H9 (cell line): ENCODE data around the gene DAB2IP. TPM values are rescaled to one million over a fixed set of nuclear protein-coding genes. Genes with fewer than 3 reads are reported as not detected.
"Not testable (repeated sequence)": the region's sequence is repeated elsewhere in the genome, so short reads cannot be mapped to it uniquely, and the experiment has no call there.

ENCODE experiments used
- DNase-seq: peaks from one replicate; pipeline ENCODE4 v3.0.0-alpha.2; 2017
- H2AFZ ChIP-seq: one replicate; pipeline ENCODE4 v1.6.1; 2013; ENCODE audit warnings: mild to moderate bottlenecking, low read length, control low read depth, moderate library complexity
- H2AK5ac ChIP-seq: 2 replicates; pipeline ENCODE4 v1.6.1; 2013; ENCODE audit warnings: low read length, control low read depth, mixed read lengths; ENCODE audit not compliant: insufficient read length
- H2BK120ac ChIP-seq: one replicate; pipeline ENCODE4 v1.6.1; 2013; ENCODE audit warnings: low read depth, mild to moderate bottlenecking, low read length, control low read depth, inconsistent platforms; ENCODE audit not compliant: poor library complexity, severe bottlenecking
- H2BK12ac ChIP-seq: 2 replicates; pipeline ENCODE4 v1.6.1; 2013; ENCODE audit warnings: low read length, control low read depth, mixed read lengths, low read depth; ENCODE audit not compliant: insufficient read length
- H2BK15ac ChIP-seq: 2 replicates; pipeline ENCODE4 v1.6.1; 2013; ENCODE audit warnings: low read depth, low read length, control low read depth
- H2BK20ac ChIP-seq: one replicate; pipeline ENCODE4 v1.6.1; 2013; ENCODE audit warnings: low read depth, mild to moderate bottlenecking, low read length, control low read depth, inconsistent platforms; ENCODE audit not compliant: poor library complexity, severe bottlenecking
- H2BK5ac ChIP-seq: 2 replicates; pipeline ENCODE4 v1.6.1; 2013; ENCODE audit warnings: low read length, control low read depth, mixed read lengths; ENCODE audit not compliant: insufficient read length
- H3K14ac ChIP-seq: 2 replicates; pipeline ENCODE4 v1.6.1; 2013; ENCODE audit warnings: low read length, control low read depth; ENCODE audit not compliant: insufficient read depth
- H3K18ac ChIP-seq: 2 replicates; pipeline ENCODE4 v1.6.1; 2013; ENCODE audit warnings: low read depth, mild to moderate bottlenecking, mixed read lengths, low read length, control low read depth; ENCODE audit not compliant: insufficient read length
- H3K23ac ChIP-seq: 2 replicates; pipeline ENCODE4 v1.6.1; 2013; ENCODE audit warnings: low read length, control low read depth, mixed read lengths, low read depth; ENCODE audit not compliant: insufficient read length
- H3K23me2 ChIP-seq: 2 replicates; pipeline ENCODE4 v1.6.1; 2013; ENCODE audit warnings: low read depth, mild to moderate bottlenecking, mixed read lengths, low read length, control low read depth; ENCODE audit not compliant: insufficient read length, poor library complexity, severe bottlenecking
- H3K27ac ChIP-seq: 2 replicates; pipeline ENCODE4 v1.5.1; 2013; ENCODE audit warnings: low read length, control low read depth, mixed read lengths, low read depth; ENCODE audit not compliant: insufficient read length
- H3K27me3 ChIP-seq: 2 replicates; pipeline ENCODE4 v1.6.1; 2013; ENCODE audit warnings: low read length, control low read depth, inconsistent platforms; ENCODE audit not compliant: insufficient read depth
- H3K4ac ChIP-seq: 2 replicates; pipeline ENCODE4 v1.6.1; 2013; ENCODE audit warnings: low read depth, mild to moderate bottlenecking, control low read depth, inconsistent platforms, low read length, moderate library complexity
- H3K4me1 ChIP-seq: 2 replicates; pipeline ENCODE4 v1.6.1; 2013; ENCODE audit warnings: low read length, control low read depth, inconsistent platforms; ENCODE audit not compliant: insufficient read depth
- H3K4me2 ChIP-seq: 2 replicates; pipeline ENCODE4 v1.6.1; 2013; ENCODE audit warnings: low read length, control low read depth, mixed read lengths; ENCODE audit not compliant: insufficient read length, insufficient read depth
- H3K56ac ChIP-seq: 2 replicates; pipeline ENCODE4 v1.6.1; 2013; ENCODE audit warnings: low read depth, mild to moderate bottlenecking, mixed read lengths, low read length, control low read depth; ENCODE audit not compliant: insufficient read length
- H3K79me1 ChIP-seq: 2 replicates; pipeline ENCODE4 v1.6.1; 2013; ENCODE audit warnings: low read depth, mild to moderate bottlenecking, moderate library complexity, low read length, control low read depth, inconsistent platforms; ENCODE audit not compliant: insufficient read depth, poor library complexity, severe bottlenecking
- H3K79me2 ChIP-seq: 2 replicates; pipeline ENCODE4 v1.6.1; 2013; ENCODE audit warnings: low read length, control low read depth, inconsistent platforms; ENCODE audit not compliant: insufficient read depth
- H3K9ac ChIP-seq: 2 replicates; pipeline ENCODE4 v1.6.1; 2013; ENCODE audit warnings: low read length, control low read depth, mixed read lengths; ENCODE audit not compliant: insufficient read length; ENCODE audit errors: extremely low read depth
- H3K9me3 ChIP-seq: one replicate; pipeline ENCODE4 v1.6.1; 2013; ENCODE audit warnings: low read depth, low read length, inconsistent platforms; ENCODE audit not compliant: control insufficient read depth
- H3T11ph ChIP-seq: one replicate; pipeline ENCODE4 v1.6.1; 2013; ENCODE audit warnings: mild to moderate bottlenecking, low read length, control low read depth, inconsistent platforms
- H4K20me1 ChIP-seq: one replicate; pipeline ENCODE4 v1.6.1; 2013; ENCODE audit not compliant: control insufficient read depth, insufficient read length, insufficient read depth
- H4K5ac ChIP-seq: 2 replicates; pipeline ENCODE4 v1.6.1; 2013; ENCODE audit warnings: low read depth, mild to moderate bottlenecking, mixed read lengths, low read length, control low read depth; ENCODE audit not compliant: insufficient read length
- H4K8ac ChIP-seq: replicated peaks from 2 replicates; pipeline ENCODE4 v1.6.1; 2013; ENCODE audit warnings: low read length, control low read depth, mixed read lengths, low read depth; ENCODE audit not compliant: insufficient read length
- H4K91ac ChIP-seq: 2 replicates; pipeline ENCODE4 v1.6.1; 2013; ENCODE audit warnings: low read depth, mild to moderate bottlenecking, moderate library complexity, mixed read lengths, low read length, control low read depth; ENCODE audit not compliant: insufficient read length
- H3K27ac Mint-ChIP-seq, 3 experiments: 2 replicates in 2 of 3; 3 replicates in 1 of 3; pipeline ENCODE4 v1.8.0; 2020 to 2021; ENCODE audit warnings: mixed read lengths in 3 of 3, mild to moderate bottlenecking in 1 of 3, moderate library complexity in 1 of 3
- H3K27me3 Mint-ChIP-seq: 2 replicates; pipeline ENCODE4 v1.8.0; 2021; ENCODE audit warnings: low read depth, mild to moderate bottlenecking, moderate library complexity, mixed read lengths
- H3K36me3 Mint-ChIP-seq, 3 experiments: 2 replicates in 2 of 3; 3 replicates in 1 of 3; pipeline ENCODE4 v1.8.0; 2020 to 2021; ENCODE audit warnings: low read depth in 3 of 3, mixed read lengths in 3 of 3; ENCODE audit not compliant: insufficient read depth in 1 of 3
- H3K4me1 Mint-ChIP-seq, 2 experiments: 2 replicates each; pipeline ENCODE4 v1.8.0; 2020; ENCODE audit warnings: mixed read lengths in 2 of 2
- H3K4me3 Mint-ChIP-seq, 2 experiments: 2 replicates in 1 of 2; 3 replicates in 1 of 2; pipeline ENCODE4 v1.8.0; 2020 to 2021; ENCODE audit warnings: mild to moderate bottlenecking in 2 of 2, mixed read lengths in 2 of 2, moderate library complexity in 1 of 2
- H3K9me3 Mint-ChIP-seq, 2 experiments: 2 replicates in 1 of 2; 3 replicates in 1 of 2; pipeline ENCODE4 v1.8.0; 2020; ENCODE audit warnings: mild to moderate bottlenecking in 2 of 2, mixed read lengths in 2 of 2, moderate library complexity in 1 of 2
- WGBS: extraction: QIAGEN DNeasy Blood & Tissue Kit; methylation state at CpG from one replicate; pipeline ENCODE4 v1.1.7; 2013; ENCODE audit warnings: missing lambda C conversion rate, low lambda C conversion rate, mixed read lengths; ENCODE audit not compliant: insufficient read length; ENCODE audit errors: extremely low coverage; 5-methylcytosine and 5-hydroxymethylcytosine counted together
- total RNA-seq: library from RNA; stranded (reverse); gene quantifications from 2 replicates; pipeline ENCODE4 v1.2.1, GENCODE V29; 2021
- TF ChIP-seq, protein P1 (sequence below): fragments of 200-600 bp; sonication (generic); conservative IDR thresholded peaks from 3 replicates; pipeline ENCODE4 v1.8.0; 2021; ENCODE audit warnings: antibody characterized with exemption, mild to moderate bottlenecking

Gene DAB2IP
- total RNA-seq, 1 experiment from 2014 or later, result 22.6 TPM

DNA sequence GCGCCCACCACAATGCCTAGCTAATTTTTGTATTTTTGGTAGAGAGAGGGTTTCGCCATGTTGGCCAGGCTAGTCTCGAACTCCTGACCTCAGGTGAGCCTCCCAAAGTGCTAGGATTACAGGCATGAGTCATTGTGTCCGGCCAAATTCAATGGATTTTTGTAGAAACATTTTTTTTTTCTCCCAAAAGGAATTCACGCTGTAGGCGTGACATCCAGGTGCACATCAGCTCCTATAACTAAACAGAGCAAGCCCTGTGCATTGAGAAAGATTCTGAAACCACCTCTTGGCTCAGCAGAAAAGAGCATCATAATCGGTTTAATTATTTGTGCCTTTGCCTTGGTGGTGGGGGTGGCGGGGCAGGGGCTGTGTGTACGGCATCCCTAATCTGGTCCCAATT is 32.9 kb upstream of the DAB2IP start:
- Mint-ChIP-seq H3K4me3 (no peak overlapping the region), H3K36me3 (no peaks in the 10 kb centered on the region), H3K27me3 (no peaks in the 10 kb centered on the region), H3K9me3 (no peaks in the 10 kb centered on the region), H3K4me1 (peaks cover 12 to 22% of the 10 kb centered on the region in 2 experiments), H3K27ac (no peak overlapping the region)
- no peak overlapping the region for H3K23ac ChIP-seq
- no peak overlapping the region for H3T11ph ChIP-seq
- H3K56ac ChIP-seq, result no peak overlapping the region
- H4K5ac ChIP-seq, result no peak overlapping the region
- no peak overlapping the region for H3K4ac ChIP-seq
- no peaks in the 10 kb centered on the region for H4K20me1 ChIP-seq
- no peaks in the 10 kb centered on the region for H3K23me2 ChIP-seq
- H3K4me1 ChIP-seq, result no peaks in the 10 kb centered on the region; the same call in 1 of the 2 replicates
- no peak overlapping the region for H2BK120ac ChIP-seq
- no peak overlapping the region for H4K8ac ChIP-seq
- TF ChIP-seq, protein P1, sequence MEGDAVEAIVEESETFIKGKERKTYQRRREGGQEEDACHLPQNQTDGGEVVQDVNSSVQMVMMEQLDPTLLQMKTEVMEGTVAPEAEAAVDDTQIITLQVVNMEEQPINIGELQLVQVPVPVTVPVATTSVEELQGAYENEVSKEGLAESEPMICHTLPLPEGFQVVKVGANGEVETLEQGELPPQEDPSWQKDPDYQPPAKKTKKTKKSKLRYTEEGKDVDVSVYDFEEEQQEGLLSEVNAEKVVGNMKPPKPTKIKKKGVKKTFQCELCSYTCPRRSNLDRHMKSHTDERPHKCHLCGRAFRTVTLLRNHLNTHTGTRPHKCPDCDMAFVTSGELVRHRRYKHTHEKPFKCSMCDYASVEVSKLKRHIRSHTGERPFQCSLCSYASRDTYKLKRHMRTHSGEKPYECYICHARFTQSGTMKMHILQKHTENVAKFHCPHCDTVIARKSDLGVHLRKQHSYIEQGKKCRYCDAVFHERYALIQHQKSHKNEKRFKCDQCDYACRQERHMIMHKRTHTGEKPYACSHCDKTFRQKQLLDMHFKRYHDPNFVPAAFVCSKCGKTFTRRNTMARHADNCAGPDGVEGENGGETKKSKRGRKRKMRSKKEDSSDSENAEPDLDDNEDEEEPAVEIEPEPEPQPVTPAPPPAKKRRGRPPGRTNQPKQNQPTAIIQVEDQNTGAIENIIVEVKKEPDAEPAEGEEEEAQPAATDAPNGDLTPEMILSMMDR, result no peak
- H3K79me2 ChIP-seq, result peaks cover 3% of the 10 kb centered on the region; the same call in 1 of the 2 replicates
- H2BK12ac ChIP-seq, result no peak overlapping the region
- no peaks in the 10 kb centered on the region for H3K9me3 ChIP-seq
- no peak overlapping the region for H3K27ac ChIP-seq
- WGBS, result no CpG with 5 or more reads among the region's 9 CpGs
- H3K18ac ChIP-seq, result no peak overlapping the region
- no peak overlapping the region for H4K91ac ChIP-seq
- H3K4me2 ChIP-seq, result no peak overlapping the region
- no peaks in the 10 kb centered on the region for H3K79me1 ChIP-seq
- DNase-seq, result no peak
- H2BK5ac ChIP-seq, result no peak overlapping the region
- no peak overlapping the region for H2AFZ ChIP-seq
- no peak overlapping the region for H3K9ac ChIP-seq
- no peak overlapping the region for H2BK20ac ChIP-seq
- H2BK15ac ChIP-seq, result no peak overlapping the region
- no peaks in the 10 kb centered on the region for H3K27me3 ChIP-seq
- no peak overlapping the region for H3K14ac ChIP-seq
- no peak overlapping the region for H2AK5ac ChIP-seq

DNA sequence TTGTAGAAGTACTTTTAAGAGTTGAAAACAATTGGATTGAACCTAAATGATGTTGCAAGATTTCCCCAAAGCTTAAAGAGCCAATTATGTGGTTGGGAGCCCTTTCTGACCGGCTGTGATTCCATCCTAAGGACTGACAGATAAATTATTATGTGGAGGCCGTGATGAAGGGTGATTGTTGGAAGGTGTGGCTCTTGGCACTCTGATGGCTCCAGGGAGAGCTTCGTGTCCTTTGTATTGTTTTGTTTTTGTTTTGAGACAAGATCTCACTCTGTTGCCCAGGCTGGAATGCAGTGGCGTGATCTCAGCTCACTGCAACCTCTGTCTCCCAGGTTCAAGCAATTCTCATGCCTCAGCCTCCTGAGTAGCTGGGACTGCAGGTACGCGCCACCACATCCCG is 32.5 kb upstream of the DAB2IP start:
- peaks cover 11 to 20% of the 10 kb centered on the region in 2 experiments for H3K4me1 Mint-ChIP-seq
- H3K27ac ChIP-seq, H3K4ac ChIP-seq, H3T11ph ChIP-seq, H4K91ac ChIP-seq, DNase-seq, H3K9me3 Mint-ChIP-seq, H2BK12ac ChIP-seq, H3K27me3 Mint-ChIP-seq, H3K27me3 ChIP-seq, H3K79me1 ChIP-seq, H3K9ac ChIP-seq, H4K20me1 ChIP-seq, H2BK120ac ChIP-seq, H3K14ac ChIP-seq, H3K23ac ChIP-seq, H3K9me3 ChIP-seq, H3K4me1 ChIP-seq, H2BK20ac ChIP-seq, H2AFZ ChIP-seq, H3K18ac ChIP-seq, H3K27ac Mint-ChIP-seq, H4K8ac ChIP-seq, H3K56ac ChIP-seq, H4K5ac ChIP-seq, H3K4me3 Mint-ChIP-seq, H3K4me2 ChIP-seq, H3K36me3 Mint-ChIP-seq, H3K23me2 ChIP-seq, H2BK5ac ChIP-seq, H2AK5ac ChIP-seq, H3K79me2 ChIP-seq, H2BK15ac ChIP-seq: not testable (repeated sequence)
- WGBS, result no CpG with 5 or more reads among the region's 7 CpGs
